A673 (cell line): Measurements from ENCODE around the gene SYNDIG1L.

Source experiments
- CTCF ChIP-seq: fragments of 300-800, 200-600 bp; sonication (generic); conservative IDR thresholded peaks from 2 replicates; pipeline ENCODE4 v1.5.1; 2017; ENCODE audit warnings: low read depth, mild to moderate bottlenecking, antibody characterized with exemption, low read length, moderate library complexity, mixed read lengths
- EZH2 ChIP-seq: fragments of 200-600 bp; sonication (generic); IDR thresholded peaks from 2 replicates; pipeline ENCODE4 v1.6.1; 2017; ENCODE audit warnings: borderline replicate concordance, low read depth, mild to moderate bottlenecking, mixed read lengths, antibody characterized with exemption, low read length; ENCODE audit not compliant: poor library complexity, severe bottlenecking

- no peak for TF ChIP-seq CTCF
- TF ChIP-seq EZH2 = no peak
These were observed 49.7 kb upstream of the SYNDIG1L start for GRCh38 chr14:74475678-74476077.
